GM23248 (cell line): ENCODE results near the gene ABCF1. TPM values are rescaled to one million over a fixed set of nuclear protein-coding genes. Genes with fewer than 3 reads are reported as not detected.
"Not testable (repeated sequence)": the region's sequence is repeated elsewhere in the genome, so short reads cannot be mapped to it uniquely, and the experiment has no call there.

Experiments used
- DNase-seq: peaks from one replicate; pipeline ENCODE4 v3.0.0-alpha.2; 2015
- H2AFZ ChIP-seq: fragments of 200-600 bp; sonication (generic); 2 replicates; pipeline ENCODE4 v1.6.1; 2016; ENCODE audit warnings: antibody characterized with exemption
- H3F3A ChIP-seq: fragments of 200-600 bp; sonication (generic); 2 replicates; pipeline ENCODE4 v1.6.1; 2016; ENCODE audit warnings: mild to moderate bottlenecking, antibody characterized with exemption, mixed run types; ENCODE audit not compliant: insufficient read depth
- H3K27ac ChIP-seq: fragments of 200-600 bp; sonication (generic); 2 replicates; pipeline ENCODE4 v1.5.1; 2016; ENCODE audit warnings: mild to moderate bottlenecking
- H3K27me3 ChIP-seq: fragments of 200-600 bp; sonication (generic); replicated peaks from 2 replicates; pipeline ENCODE4 v1.6.1; 2016; ENCODE audit warnings: mild to moderate bottlenecking; ENCODE audit not compliant: insufficient read depth
- H3K36me3 ChIP-seq: fragments of 200-600 bp; sonication (generic); 2 replicates; pipeline ENCODE4 v1.6.1; 2016; ENCODE audit warnings: low read depth, mild to moderate bottlenecking
- H3K4me1 ChIP-seq: fragments of 200-600 bp; sonication (generic); 2 replicates; pipeline ENCODE4 v1.6.1; 2016; ENCODE audit warnings: mild to moderate bottlenecking; ENCODE audit not compliant: insufficient read depth
- H3K4me2 ChIP-seq: fragments of 200-600 bp; sonication (generic); one replicate; pipeline ENCODE4 v1.6.1; 2016; ENCODE audit warnings: mild to moderate bottlenecking; ENCODE audit not compliant: unreplicated experiment
- H3K4me3 ChIP-seq: fragments of 200-600 bp; sonication (generic); 2 replicates; pipeline ENCODE4 v1.5.1; 2016; ENCODE audit warnings: mild to moderate bottlenecking
- H3K79me2 ChIP-seq: fragments of 200-600 bp; sonication (generic); 2 replicates; pipeline ENCODE4 v1.6.1; 2016; ENCODE audit warnings: mild to moderate bottlenecking; ENCODE audit not compliant: insufficient read depth
- H3K9ac ChIP-seq: fragments of 200-600 bp; sonication (generic); 2 replicates; pipeline ENCODE4 v1.6.1; 2016; ENCODE audit warnings: mild to moderate bottlenecking
- H3K9me2 ChIP-seq: fragments of 200-600 bp; sonication (generic); 2 replicates; pipeline ENCODE4 v1.6.1; 2016; ENCODE audit warnings: mixed run types, mild to moderate bottlenecking, moderate library complexity; ENCODE audit not compliant: insufficient read depth
- H3K9me3 ChIP-seq: fragments of 200-600 bp; sonication (generic); one replicate; pipeline ENCODE4 v1.6.1; 2017; ENCODE audit warnings: low read depth
- H4K20me1 ChIP-seq: fragments of 200-600 bp; sonication (generic); 2 replicates; pipeline ENCODE4 v1.6.0; 2016; ENCODE audit not compliant: insufficient read depth
- EZH2 ChIP-seq: fragments of 200-600 bp; sonication (generic); IDR thresholded peaks from 2 replicates; pipeline ENCODE4 v1.6.1; 2018; ENCODE audit warnings: antibody characterized with exemption, mild to moderate bottlenecking; ENCODE audit not compliant: insufficient read depth, poor library complexity, severe bottlenecking
- EZH2phosphoT487 ChIP-seq: fragments of 200-600 bp; sonication (generic); IDR thresholded peaks from 2 replicates; pipeline ENCODE4 v1.6.1; 2018; ENCODE audit warnings: antibody characterized with exemption, moderate library complexity, mild to moderate bottlenecking, low read depth; ENCODE audit not compliant: insufficient read depth
- WGBS, 2 experiments: methylation state at CpG; one replicate each; pipeline ENCODE4 v1.1.6; 2015 to 2017; ENCODE audit warnings: low lambda C conversion rate in 2 of 2, low coverage in 1 of 2; ENCODE audit errors: missing lambda C conversion rate in 2 of 2; 5-methylcytosine and 5-hydroxymethylcytosine counted together
- in situ Hi-C: fragments of 300-500 bp; cut with MboI; formaldehyde crosslinking; loops from 2 replicates; pipeline ENCODE4 v1.15.0; 2020
- polyA plus RNA-seq: library from polyadenylated mRNA; unstranded; fragments of >200 nt; fragmentation: Nextera tagmentation; extraction: Ambion mirVana; gene quantifications from 2 replicates; pipeline ENCODE4 v1.2.1, GENCODE V29; 2016
- total RNA-seq: library from RNA; depleted of rRNA; stranded (reverse); fragments of >200 nt; shearing (Covaris generic); gene quantifications from 2 replicates; pipeline ENCODE4 v1.2.3, GENCODE V29; 2014; rRNA removed

The ABCF1 gene
- total RNA-seq (31.3 and 42.0 TPM in 2 replicates), polyA plus RNA-seq (35.5 and 39.7 TPM in 2 replicates)

- no peaks in the 10 kb centered on the region for H3K36me3 ChIP-seq
Measured at GRCh38 chr6:30571075-30571761, at the start of gene ABCF1. ABCF1 (plus strand) TSS chr6:30571442; CDS start chr6:30571488, 46 bp downstream.

DNA sequence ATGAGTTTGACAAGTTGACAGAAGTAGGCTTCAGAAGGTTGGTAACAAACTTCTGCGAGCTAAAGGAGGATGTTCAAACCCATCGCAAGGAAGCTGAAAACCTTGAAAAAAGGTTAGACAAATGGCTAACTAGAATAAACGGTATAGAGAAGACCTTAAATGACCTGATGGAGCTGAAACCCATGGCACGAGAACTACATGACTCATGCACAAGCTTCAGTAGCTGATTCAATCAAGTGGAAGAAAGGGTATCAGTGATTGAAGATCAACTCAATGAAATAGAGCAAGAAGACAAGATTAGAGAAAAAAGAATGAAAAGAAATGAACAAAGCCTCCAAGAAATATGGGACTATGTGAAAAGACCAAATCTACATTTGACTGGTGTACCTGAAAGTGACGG is 49.3 kb upstream of the ABCF1 start:
- H3F3A ChIP-seq, DNase-seq, H3K27me3 ChIP-seq, H3K79me2 ChIP-seq, H3K4me3 ChIP-seq, H3K9ac ChIP-seq, H3K9me2 ChIP-seq, H2AFZ ChIP-seq, H3K36me3 ChIP-seq, in situ Hi-C loops, H3K9me3 ChIP-seq, H3K27ac ChIP-seq, H3K4me2 ChIP-seq, H4K20me1 ChIP-seq: not testable (repeated sequence)
- peaks cover 11% of the 10 kb centered on the region for H3K4me1 ChIP-seq
- WGBS, 2 experiments = 71 to 78% methylated on average over 5 of the region's 5 CpGs

More at GRCh38 chr6:30571075-30571761, at the start of gene ABCF1:
- Histone ChIP-seq H3K79me2 (peaks cover 56% of the 10 kb centered on the region), H3K9me2 (no peaks in the 10 kb centered on the region), H3K27ac (peak within 1 kb of the TSS; percentile 88), H3F3A (no peaks in the 10 kb centered on the region), H4K20me1 (peaks cover 14% of the 10 kb centered on the region; the same call in 1 of the 2 replicates), H2AFZ (peak within 1 kb of the TSS; percentile 96), H3K4me3 (peak within 1 kb of the TSS; percentile 88), H3K4me1 (peaks cover 21% of the 10 kb centered on the region), H3K4me2 (peak within 1 kb of the TSS; percentile 96), H3K9ac (peak within 1 kb of the TSS; percentile 92), H3K9me3 (no peaks in the 10 kb centered on the region), H3K27me3 (no peaks in the 10 kb centered on the region)
- TF ChIP-seq EZH2phosphoT487 = no peak
- TF ChIP-seq EZH2 = no peak
- peak; percentile 99 for DNase-seq
- 0 to 1% methylated on average over 58 to 59 of the region's 59 CpGs for WGBS, 2 experiments
- in situ Hi-C loops = no loop called here

DNA sequence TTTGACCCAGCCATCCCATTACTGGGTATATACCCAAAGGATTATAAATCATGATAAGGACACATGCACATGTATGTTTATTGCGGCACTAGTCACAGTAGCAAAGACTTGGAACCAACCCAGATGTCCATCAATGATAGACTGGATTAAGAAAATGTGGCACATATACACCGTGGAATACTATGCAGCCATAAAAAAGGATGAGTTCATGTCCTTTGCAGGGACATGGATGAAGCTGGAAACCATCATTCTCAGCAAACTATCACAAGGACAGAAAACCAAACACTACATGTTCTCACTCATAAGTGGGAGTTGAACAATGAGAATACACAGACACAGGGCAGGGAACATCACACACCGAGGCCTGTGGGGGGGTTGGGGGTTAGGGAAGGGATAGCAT is 44.8 kb upstream of the ABCF1 start:
- H3K36me3 ChIP-seq, H3K9ac ChIP-seq, H3K9me2 ChIP-seq, H2AFZ ChIP-seq, H3K4me3 ChIP-seq, H3K9me3 ChIP-seq, H3K27ac ChIP-seq, H3K79me2 ChIP-seq, DNase-seq, H3K4me2 ChIP-seq, H3K27me3 ChIP-seq, H4K20me1 ChIP-seq, in situ Hi-C loops: not testable (repeated sequence)
- H3F3A ChIP-seq = peaks cover 11% of the 10 kb centered on the region; the same call in 1 of the 2 replicates
- H3K4me1 ChIP-seq = peaks cover 17% of the 10 kb centered on the region
- 85 to 96% methylated on average over 3 of the region's 3 CpGs for WGBS, 2 experiments

DNA sequence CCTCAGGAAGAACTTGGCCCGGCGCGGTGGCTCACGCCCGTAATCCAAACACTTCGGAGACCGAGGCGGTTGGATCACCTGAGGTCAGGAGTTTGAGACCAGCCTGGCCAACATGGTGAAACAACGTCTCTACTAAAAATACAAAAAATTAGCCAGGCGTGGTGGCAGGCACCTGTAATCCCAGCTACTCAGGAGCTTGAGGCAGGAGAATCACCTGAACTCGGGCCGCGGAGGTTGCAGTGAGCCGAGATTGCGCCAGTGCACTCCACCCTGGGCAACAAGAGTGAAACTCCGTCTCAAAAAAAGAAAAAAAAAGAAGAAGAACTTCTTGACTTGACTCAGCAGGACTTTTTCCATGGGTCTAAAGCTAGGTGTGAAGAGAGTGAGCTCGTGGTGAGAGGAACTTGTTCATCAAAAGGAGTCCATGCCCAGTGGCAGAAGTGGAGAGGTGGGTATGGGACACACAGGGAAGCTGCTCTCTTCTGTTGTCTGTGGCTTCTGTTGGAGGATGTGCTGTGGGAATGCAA is 41.8 kb upstream of the ABCF1 start:
- H3K9me3 ChIP-seq, H4K20me1 ChIP-seq, in situ Hi-C loops, H3K36me3 ChIP-seq, H3K4me3 ChIP-seq, H3K79me2 ChIP-seq, H3K27me3 ChIP-seq, H3K4me2 ChIP-seq, H3K27ac ChIP-seq, H3K4me1 ChIP-seq, H3K9me2 ChIP-seq, DNase-seq, H3K9ac ChIP-seq, H2AFZ ChIP-seq: not testable (repeated sequence)
- 94 to 96% methylated on average over 17 of the region's 17 CpGs for WGBS, 2 experiments
- peaks cover 11% of the 10 kb centered on the region; the same call in 1 of the 2 replicates for H3F3A ChIP-seq

DNA sequence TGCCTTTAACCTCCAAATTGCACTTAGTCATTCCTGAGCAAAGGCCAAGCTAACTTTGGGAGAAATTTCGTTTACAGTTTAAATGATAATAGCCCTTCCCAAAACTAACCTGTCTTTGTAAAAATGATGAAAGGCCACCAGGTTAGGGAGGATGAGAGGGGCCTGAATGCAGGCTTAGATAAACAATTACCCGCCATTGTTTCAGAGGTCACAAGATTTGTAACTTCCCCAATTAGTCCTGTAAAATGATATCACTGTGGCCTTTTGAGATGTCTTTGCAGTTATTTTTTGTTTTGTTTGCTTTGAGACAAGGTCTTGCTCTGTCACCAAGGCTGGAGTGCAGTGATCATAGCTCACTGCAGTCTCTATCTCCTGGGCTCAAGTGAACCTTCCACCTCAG is 41.2 kb upstream of the ABCF1 start:
- DNase-seq = no peak
- TF ChIP-seq EZH2 = no peak
- no peaks in the 10 kb centered on the region for H3K27me3 ChIP-seq
- H3K9me3 ChIP-seq = no peaks in the 10 kb centered on the region
- in situ Hi-C loops = no loop called here
- H3K79me2 ChIP-seq = no peaks in the 10 kb centered on the region
- no peaks in the 10 kb centered on the region for H4K20me1 ChIP-seq
- no peak overlapping the region for H3K4me2 ChIP-seq
- H3K36me3 ChIP-seq = no peaks in the 10 kb centered on the region
- 75 to 78% methylated on average over 2 of the region's 2 CpGs for WGBS, 2 experiments
- H3K9ac ChIP-seq = no peak overlapping the region
- peaks cover 9% of the 10 kb centered on the region for H3K4me1 ChIP-seq
- no peak overlapping the region for H3K27ac ChIP-seq
- no peak overlapping the region for H3K4me3 ChIP-seq
- no peak overlapping the region for H2AFZ ChIP-seq
- H3K9me2 ChIP-seq = no peaks in the 10 kb centered on the region
- H3F3A ChIP-seq = peaks cover 11% of the 10 kb centered on the region; the same call in 1 of the 2 replicates
